ENCODE measurements around the gene MED9.
"Not testable (repeated sequence)": the region's sequence is repeated elsewhere in the genome, so short reads cannot be mapped to it uniquely, and the experiment has no call there.

MED9 gene

DNA sequence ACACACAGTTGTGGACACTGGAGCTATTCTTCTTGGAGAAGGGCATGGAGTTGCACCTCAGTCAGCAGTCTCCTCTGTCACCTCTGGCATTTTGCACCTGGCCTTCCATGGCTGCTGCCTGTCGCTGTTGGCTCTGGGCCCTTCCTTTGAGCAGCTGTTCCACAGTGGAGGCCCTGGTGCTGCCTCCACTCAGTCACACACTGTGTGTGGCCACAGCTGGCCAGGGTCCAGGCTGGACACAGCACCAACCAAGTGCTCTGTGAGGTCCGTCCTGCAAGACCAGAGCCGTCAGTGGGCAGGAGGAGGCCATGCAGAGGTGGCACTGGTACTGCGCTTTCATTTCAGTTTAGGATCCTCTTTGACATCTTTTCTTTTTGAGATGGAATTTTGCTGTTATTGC, 21.6 kb upstream of the MED9 start:
- TF ChIP-seq, protein P1, sequence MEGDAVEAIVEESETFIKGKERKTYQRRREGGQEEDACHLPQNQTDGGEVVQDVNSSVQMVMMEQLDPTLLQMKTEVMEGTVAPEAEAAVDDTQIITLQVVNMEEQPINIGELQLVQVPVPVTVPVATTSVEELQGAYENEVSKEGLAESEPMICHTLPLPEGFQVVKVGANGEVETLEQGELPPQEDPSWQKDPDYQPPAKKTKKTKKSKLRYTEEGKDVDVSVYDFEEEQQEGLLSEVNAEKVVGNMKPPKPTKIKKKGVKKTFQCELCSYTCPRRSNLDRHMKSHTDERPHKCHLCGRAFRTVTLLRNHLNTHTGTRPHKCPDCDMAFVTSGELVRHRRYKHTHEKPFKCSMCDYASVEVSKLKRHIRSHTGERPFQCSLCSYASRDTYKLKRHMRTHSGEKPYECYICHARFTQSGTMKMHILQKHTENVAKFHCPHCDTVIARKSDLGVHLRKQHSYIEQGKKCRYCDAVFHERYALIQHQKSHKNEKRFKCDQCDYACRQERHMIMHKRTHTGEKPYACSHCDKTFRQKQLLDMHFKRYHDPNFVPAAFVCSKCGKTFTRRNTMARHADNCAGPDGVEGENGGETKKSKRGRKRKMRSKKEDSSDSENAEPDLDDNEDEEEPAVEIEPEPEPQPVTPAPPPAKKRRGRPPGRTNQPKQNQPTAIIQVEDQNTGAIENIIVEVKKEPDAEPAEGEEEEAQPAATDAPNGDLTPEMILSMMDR (IDR thresholded peaks at IDR 0.05; ENCODE audit: low read length, missing control alignments), result no peak
- no peak for DNase-seq (ENCODE audit: low read depth)
- no peak overlapping the region for H3K4me3 ChIP-seq (replicated peaks; ENCODE audit: low read depth, low read length)

DNA sequence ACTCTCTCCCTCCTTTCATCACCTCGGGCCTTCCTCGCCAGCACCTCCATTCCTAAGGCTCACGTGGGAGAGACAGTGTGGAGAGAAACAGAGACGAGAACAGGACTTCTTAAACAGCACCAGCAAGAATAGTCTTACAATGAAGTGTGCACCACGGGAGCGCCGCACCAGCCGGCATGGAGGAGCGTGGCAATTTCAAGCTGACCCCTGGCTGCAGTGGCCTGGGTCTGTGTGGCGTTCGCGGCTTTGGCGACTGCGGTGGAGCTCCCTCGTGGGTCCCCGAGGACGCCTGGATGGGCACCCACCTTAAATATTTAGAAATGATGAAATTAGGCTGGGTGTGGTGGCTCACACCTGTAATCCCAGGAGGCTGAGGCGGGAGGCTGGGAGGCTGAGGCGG, 20.5 kb upstream of the MED9 start:
- H3K4me3 ChIP-seq (replicated peaks; ENCODE audit: low read depth, low read length), result no peak overlapping the region
- DNase-seq (ENCODE audit: low read depth), result no peak
- TF ChIP-seq, protein P1 (IDR thresholded peaks at IDR 0.05; ENCODE audit: low read length, missing control alignments), result no peak

DNA sequence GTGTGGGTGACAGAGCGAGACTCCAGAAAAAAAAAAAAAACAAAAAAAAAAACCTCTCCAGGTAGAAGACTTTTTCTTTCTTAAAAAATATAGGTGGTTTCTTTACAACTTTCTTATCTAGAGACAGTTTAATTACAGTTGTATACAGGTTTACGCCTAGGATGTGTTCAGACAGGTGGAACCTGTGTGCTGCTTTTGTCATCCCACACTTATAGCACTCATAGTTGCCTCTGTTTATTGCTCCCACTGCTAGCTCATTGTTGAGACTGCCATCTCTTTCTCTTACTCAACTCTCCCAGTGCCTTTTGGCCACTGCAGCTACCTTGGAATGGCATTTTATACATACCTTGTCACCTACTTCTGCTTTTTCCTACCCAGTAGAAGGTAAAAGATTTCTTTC, 19.1 kb upstream of the MED9 start:
- DNase-seq (ENCODE audit: low read depth), result no peak
- TF ChIP-seq, protein P1 (IDR thresholded peaks at IDR 0.05; ENCODE audit: low read length, missing control alignments), result no peak

DNA sequence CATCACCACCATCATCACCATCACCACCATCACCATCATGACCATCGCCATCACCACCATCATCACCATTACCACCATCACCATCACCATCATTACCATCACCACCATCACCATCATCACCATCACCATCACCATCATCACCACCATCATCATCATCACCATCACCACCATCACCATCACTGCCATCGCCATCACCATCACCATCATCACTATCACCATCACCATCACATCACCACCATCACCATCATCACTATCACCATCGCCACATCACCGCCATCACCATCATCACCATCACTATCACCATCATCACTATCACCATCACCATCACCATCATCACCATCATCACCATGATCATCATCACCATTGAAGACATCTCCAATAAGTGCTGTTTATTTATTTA, 16.8 kb upstream of the MED9 start:
- H3K4me3 ChIP-seq (replicated peaks; ENCODE audit: low read depth, low read length), result no peak overlapping the region
- TF ChIP-seq, protein P1 (IDR thresholded peaks at IDR 0.05; ENCODE audit: low read length, missing control alignments), result no peak
- no peak for DNase-seq (ENCODE audit: low read depth)

More for the DNA sequence above, 19.1 kb upstream of the MED9 start:
- no peak overlapping the region for H3K4me3 ChIP-seq (replicated peaks; ENCODE audit: low read depth, low read length)

DNA sequence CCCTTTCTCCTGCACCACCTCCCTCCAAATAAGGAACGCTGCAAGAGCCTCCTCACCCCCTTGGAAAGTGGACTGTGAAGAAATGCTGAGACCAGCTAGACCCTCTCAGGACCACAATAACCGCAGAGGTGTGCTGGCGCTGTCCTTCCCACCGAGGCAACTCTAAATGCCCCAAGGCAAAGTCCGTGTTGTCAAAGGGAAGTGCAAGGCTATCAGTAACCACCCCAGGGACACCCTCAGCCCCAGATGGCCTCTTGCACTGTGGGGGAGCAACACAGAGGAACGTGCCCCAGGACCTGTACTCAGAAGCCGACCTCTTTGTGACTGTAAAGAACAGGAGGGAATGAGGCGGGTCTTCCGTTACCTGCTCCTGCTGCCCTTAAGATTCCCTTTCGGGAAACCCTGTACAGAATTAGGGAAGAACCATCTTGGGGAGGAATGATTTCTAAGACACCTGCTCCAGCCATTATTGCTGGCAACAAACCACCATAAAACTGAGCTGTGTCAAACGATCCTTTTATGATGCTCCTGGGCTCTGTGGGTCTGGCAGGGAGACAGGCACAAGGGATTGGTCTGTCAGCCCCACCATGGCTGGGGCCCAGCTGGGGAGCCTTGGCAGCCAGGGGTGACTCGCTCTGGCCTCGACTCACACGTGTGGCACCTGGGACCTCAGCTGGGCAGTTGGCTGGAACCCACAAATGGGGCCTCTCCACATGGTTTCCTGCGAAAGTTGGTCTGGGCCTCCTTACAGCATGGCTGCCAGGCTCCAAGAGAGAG, 14.6 kb upstream of the MED9 start:
- DNase-seq (ENCODE audit: low read depth), result no peak
- H3K4me3 ChIP-seq (replicated peaks; ENCODE audit: low read depth, low read length), result no peak overlapping the region
- TF ChIP-seq, protein P1 (IDR thresholded peaks at IDR 0.05; ENCODE audit: low read length, missing control alignments), result no peak

DNA sequence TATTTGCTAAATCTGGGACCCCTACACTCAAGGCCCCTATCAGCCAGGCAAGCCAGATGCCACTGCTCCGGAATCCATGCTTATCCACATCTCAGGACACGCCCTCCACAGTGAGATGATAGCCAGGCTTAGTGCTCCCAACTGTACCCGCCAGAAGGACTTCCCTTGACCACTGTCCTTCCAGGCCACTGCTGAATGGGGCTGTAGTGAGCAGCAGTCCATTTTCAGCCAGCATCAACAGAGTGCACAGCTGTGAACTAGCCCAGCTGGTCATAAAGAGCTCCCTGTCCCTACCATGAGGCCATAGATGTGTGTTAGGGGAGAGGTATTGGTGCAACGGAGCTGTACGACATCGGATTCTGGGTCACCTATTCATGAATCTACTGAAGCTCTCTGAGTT, 13.0 kb upstream of the MED9 start:
- H3K4me3 ChIP-seq (replicated peaks; ENCODE audit: low read depth, low read length), result no peak overlapping the region
- TF ChIP-seq, protein P1 (IDR thresholded peaks at IDR 0.05; ENCODE audit: low read length, missing control alignments), result no peak
- DNase-seq (ENCODE audit: low read depth), result no peak

DNA sequence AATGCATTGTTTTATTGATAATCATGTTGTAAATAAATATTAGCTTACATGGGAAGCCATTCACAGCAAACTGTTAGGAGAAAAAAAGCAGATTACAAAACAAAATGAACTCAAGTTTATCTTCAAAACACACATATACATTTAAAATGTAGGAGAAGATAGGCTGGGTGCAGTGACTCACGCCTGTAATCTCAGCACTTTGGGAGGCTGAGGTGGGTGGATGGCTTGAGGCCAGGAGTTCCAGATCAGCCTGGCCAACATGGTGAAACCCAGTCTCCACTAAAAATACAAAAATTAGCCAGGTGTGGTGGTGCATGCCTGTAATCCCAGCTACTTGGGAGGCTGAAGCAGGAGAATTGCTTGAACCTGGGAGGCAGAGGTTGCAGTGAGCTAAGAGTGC, 10.9 kb upstream of the MED9 start:
- DNase-seq (ENCODE audit: low read depth); H3K4me3 ChIP-seq (replicated peaks; ENCODE audit: low read depth, low read length): not testable (repeated sequence)

Data from fibroblast of pulmonary artery (primary cell).